HG02884 (cell line): ENCODE measurements around the gene FNDC1.
"Not testable (repeated sequence)": the region's sequence is repeated elsewhere in the genome, so short reads cannot be mapped to it uniquely, and the experiment has no call there.

ENCODE experiments used
- ATAC-seq: cut with Tn5 transposase; IDR thresholded peaks from one replicate; pipeline ENCODE4 v1.9.1; 2021; ENCODE audit warnings: mild to moderate bottlenecking, moderate library complexity; ENCODE audit not compliant: unreplicated experiment

Gene FNDC1

GRCh38 chr6:159254186-159254585 lies 85.0 kb downstream of the FNDC1 start:
- no peak for ATAC-seq

- no peak for ATAC-seq
These were observed 86.3 kb downstream of the FNDC1 start for GRCh38 chr6:159255434-159255951.

DNA sequence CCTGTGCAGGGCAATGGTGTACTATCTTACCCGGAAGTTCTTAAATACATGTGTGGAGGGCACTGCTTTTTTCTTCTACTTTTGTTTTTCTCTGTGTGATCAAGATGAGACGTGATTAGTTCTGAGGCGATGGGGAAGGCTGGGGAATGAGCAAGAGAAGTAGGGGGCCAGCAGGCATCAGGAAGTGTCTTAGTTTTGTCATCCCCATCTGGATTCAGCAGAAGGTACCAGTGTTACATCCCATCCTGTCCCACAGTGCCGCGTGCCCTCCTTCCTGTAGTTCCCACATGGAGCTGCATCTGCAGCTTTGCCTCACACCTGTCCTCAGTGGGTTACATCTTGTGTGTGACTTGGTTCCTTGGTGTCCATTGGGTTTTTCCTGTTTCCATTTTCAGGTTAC lies 86.9 kb downstream of the FNDC1 start:
- no peak for ATAC-seq

GRCh38 chr6:159257846-159258245 lies 88.6 kb downstream of the FNDC1 start:
- no peak for ATAC-seq

- no peak for ATAC-seq
These were observed 90.4 kb downstream of the FNDC1 start for GRCh38 chr6:159259441-159260125.

DNA sequence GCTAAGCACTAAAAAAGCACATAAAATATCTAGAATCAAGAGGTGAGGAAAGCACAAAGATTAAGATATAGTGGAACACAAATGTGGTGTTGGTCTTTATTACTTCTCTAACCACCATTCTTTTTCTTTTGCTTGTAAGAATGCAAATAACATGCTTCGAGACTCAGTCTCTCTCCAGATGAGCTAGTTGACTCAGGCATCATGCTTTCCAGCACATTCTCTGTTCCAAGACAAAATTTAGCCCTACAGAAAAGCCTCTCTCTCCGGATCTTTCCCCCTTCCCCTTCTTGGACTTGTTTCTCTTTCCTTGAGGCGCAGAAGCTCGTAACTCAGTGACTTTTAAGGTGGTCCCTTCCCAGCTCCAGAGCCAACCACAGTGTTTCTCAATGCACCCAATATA lies 91.0 kb downstream of the FNDC1 start:
- ATAC-seq = no peak

GRCh38 chr6:159261995-159262394 lies 92.8 kb downstream of the FNDC1 start:
- no peak for ATAC-seq

- no peak for ATAC-seq
These were observed 93.4 kb downstream of the FNDC1 start for GRCh38 chr6:159262586-159262985.

DNA sequence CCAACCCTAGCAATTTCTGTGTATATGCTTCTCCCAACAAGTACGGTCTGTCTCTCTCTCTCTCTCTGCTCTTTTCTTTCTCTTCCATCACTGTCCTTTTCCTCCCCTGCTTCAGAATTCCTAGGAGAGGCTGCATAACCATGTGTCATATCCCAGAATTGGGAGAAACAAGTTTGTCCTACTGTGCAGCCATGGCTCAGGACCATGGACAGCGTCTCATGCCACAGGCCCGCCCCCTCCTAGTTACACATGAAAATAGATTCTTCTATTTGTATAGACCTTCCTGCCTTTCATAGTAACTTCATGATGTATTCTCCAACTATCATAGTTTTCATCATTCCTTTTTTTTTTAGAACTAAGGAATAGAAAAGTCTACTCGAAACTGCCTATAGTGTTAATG lies 98.0 kb downstream of the FNDC1 start:
- no peak for ATAC-seq

- no peak for ATAC-seq
These were observed 99.3 kb downstream of the FNDC1 start for GRCh38 chr6:159268511-159268910.

GRCh38 chr6:159271257-159271656 lies 102.1 kb downstream of the FNDC1 start:
- no peak for ATAC-seq

- no peak for ATAC-seq
These were observed 109.4 kb downstream of the FNDC1 start for GRCh38 chr6:159278626-159279025.

- no peak for ATAC-seq
These were observed 110.6 kb downstream of the FNDC1 start for GRCh38 chr6:159279790-159280277.

GRCh38 chr6:159282421-159282820 lies 113.2 kb downstream of the FNDC1 start:
- ATAC-seq = no peak

DNA sequence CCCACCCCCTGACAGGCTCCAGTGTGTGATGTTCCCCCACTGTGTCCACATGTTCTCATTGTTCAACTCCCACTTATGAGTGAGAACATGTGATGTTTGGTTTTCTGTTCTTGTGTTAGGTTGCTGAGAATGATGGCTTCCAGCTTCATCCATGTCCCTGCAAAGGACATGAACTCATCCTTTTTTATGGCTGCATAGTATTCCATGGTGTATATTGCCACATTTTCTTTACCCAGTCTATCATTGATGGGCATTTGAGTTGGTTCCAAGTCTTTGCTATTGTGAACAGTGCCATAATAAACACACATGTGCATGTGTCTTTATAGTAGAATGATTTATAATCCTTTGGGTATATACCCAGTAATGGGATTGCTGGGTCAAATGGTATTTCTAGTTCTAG lies 115.5 kb downstream of the FNDC1 start:
- not testable (repeated sequence) for ATAC-seq

DNA sequence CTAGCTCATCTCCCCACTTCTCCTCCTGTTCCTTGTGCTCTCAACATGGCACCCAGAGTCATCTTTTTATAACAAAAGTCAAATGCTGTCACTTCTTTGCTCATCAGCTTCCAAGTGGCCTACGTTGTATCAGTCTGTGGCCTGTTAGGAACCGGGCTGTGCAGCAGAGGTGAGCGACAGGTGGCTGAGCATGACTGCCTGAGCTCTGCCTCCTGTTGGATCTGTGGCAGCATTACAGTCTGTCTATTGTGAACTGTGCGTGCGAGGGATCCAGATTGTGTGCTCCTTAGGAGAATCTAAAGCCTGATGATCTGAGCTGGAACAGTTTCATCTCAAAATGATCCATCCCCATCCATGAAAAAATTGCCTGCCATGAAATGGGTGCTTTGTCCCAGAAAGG lies 129.6 kb downstream of the FNDC1 start:
- ATAC-seq = no peak

DNA sequence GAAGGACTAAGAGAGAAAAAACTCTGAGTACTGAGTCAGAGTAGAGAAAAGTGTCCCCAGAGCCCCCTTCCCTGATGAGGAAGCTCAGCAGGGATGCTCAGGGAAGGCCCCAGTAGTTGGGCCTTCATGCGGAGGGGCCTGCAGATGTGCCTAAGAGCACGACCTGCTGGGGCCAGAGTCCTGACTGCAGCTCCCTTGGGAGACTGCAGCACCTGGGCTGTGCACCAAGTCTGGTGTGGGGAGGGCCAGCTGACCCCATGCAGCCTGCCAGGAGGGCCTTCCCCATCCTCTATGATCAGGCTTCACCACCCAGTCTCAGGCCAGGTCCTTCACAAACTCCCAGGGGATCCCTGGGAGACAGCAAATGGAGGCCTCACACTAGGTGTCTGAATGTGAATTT lies 130.4 kb downstream of the FNDC1 start:
- ATAC-seq = no peak

DNA sequence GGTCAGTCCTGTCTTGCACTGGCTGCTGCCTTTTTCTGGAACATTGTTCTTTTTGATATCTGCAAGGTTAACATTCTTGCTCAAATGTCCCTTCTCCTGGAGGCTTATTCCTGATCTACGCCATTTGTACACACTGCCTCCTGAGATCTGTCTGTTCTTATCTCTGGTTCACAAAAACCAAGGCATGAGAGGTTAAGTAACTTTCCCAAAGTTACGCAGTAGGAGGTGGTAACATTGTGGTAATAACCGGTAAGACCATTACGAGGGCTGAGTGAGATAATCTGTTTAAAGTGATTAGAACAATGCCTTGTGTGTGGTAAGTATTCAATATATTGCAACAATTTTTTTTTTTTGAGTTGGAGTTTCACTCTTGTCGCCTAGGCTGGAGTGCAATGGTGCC lies 132.1 kb downstream of the FNDC1 start:
- ATAC-seq = no peak

GRCh38 chr6:159301810-159302593 lies 132.8 kb downstream of the FNDC1 start:
- ATAC-seq = no peak

DNA sequence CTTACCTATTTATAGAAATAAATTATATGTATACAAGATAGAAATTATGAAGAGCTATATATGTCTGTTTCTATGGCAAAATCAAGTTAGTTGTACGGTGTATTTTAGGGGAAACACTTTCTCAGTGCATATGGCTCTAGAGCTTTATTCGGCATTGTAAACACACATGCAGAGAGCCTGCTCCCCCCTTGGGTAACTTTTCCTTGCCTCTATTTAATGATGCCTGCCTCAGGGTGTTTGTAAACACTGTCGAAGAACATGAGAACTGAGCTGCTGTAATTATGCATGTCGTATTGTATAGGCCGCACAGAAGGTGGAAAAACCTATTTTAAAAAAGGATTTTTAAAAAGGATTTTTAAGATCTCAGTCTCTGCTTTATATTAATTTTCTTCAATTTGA lies 133.4 kb downstream of the FNDC1 start:
- no peak for ATAC-seq

- ATAC-seq = no peak
These were observed 134.0 kb downstream of the FNDC1 start for GRCh38 chr6:159303159-159303558.

DNA sequence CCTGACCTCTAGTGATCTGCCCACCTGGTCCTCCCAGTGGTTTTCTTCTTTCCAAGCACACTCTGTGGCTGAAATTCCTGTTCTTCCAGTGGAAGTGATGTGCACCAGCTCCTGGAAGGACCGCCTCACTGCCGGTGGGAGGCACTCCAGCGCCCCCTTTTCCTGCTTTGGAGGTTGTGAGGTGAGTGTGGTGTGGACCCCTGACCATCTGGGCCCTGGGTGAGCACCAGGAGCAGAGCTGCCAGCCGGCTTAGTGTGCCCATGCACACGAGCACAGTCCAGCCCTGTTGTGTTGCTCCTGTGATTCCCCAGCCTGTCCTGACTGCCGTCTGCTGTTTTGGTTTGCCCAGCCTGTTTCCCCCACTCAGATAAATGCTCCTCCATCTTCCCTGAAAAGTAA lies 134.6 kb downstream of the FNDC1 start:
- no peak for ATAC-seq
